HG02884 (cell line): ENCODE measurements around the gene CD59.

Source experiments
- ATAC-seq: cut with Tn5 transposase; IDR thresholded peaks from one replicate; pipeline ENCODE4 v1.9.1; 2021; ENCODE audit warnings: mild to moderate bottlenecking, moderate library complexity; ENCODE audit not compliant: unreplicated experiment

The CD59 gene, protein sequence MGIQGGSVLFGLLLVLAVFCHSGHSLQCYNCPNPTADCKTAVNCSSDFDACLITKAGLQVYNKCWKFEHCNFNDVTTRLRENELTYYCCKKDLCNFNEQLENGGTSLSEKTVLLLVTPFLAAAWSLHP

DNA sequence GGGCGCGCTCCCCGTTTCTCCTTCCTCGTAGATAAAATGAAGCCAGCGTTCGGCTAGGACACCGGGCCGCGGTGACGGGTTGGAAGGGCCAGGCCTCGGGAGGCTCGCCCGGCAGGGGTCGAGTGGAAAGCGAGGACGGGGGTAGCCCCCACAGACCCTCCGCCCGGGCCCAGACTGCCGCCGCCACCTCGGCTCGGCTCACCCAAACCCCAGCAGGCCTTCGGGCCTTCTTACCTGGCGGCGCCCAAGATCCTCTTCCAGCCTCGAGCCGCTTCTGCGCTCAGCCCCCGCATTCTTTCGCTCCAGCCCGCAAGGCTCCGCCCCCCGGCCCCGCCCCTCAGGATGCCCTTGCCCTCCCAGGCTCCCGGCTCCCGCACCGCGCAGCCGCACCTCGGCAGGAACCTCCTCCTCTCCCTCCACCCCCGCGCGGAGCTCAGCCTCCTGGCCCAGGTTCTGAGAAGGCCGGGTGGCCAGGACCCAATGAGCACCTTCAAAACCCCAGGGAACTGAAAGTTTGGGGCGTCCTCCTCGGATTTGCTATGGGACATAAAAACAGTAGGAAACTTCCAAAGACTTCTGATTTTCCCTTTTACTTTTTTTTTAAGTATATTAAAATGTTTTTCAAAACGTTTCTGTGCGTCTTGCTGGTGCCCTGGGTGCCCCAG, at the start of gene CD59:
Gene CD59, minus strand, starts transcription at position 276 of the 665 bp plus-strand sequence. CDS start 13,978 bp downstream, outside the sequence.
- ATAC-seq, result peak; percentile 46

DNA sequence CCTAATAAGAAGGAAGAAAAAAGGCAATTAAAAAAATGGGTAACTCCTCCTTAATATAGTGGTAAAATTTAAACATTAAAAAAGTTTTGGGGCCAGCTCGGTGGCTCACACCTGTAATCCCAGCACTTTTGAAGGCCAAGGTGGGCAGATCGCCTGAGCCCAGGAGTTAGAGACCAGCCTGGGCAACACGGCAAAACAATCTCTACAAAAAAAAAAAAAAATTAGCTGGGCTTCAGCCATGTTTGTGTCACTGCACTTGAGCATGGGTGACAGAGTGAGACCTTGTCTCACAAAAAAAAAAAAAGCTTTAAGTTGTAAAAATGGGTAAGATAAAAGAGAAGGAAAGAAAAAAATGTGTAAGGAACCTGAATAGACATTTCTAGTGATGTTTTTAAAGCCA, 49.4 kb upstream of the CD59 start:
- ATAC-seq, result no peak

DNA sequence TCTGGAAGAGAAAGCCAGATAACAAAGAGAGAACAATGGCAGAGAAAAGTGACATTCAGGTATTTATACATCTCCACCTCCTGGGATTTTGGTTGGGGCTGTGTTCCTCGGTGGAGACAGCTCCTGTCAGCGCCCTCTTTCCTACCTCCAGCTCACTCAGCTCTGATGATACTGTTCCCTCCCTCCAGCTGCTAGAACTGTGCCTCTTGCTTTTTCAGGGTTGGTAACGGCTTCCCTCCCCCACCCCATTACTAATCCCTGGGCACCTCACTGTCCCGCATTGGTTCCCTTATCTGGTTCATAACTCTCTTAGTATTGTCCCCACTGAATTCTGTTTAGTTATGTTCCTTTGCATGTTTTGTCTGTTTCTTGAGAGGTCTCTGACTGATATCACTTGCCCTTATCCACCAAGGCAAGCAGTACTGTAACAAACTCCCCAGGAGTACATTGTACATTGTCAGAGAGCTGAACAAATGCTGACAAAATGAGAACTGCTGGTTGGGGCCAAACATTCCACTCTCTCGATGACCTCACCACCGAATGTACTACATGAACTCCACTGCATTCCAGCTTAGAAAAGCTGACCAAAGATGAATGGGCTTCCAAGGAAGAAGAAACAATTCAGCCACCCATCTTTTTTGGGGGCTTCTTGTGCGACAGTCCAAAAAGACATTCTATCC, 43.8 kb upstream of the CD59 start:
- no peak for ATAC-seq

DNA sequence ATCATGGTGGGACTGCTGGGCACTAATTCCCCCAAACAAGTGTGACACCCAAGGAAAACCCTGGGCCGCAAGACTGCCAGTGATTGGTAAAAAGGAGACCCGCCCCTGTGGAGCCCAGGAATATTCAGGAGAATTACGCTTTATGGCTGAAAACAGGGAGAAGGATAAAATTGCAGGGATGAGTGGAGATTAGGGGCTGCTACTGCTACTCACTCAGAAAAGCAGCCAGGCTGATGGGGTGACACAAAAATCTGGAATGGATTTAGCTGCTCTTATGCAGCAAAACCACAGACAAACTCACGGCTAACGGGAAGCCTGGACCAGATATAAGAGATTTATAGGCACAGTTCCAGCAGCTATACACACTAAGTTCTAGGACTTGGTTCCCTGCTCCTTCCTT, 42.5 kb upstream of the CD59 start:
- ATAC-seq, result no peak

DNA sequence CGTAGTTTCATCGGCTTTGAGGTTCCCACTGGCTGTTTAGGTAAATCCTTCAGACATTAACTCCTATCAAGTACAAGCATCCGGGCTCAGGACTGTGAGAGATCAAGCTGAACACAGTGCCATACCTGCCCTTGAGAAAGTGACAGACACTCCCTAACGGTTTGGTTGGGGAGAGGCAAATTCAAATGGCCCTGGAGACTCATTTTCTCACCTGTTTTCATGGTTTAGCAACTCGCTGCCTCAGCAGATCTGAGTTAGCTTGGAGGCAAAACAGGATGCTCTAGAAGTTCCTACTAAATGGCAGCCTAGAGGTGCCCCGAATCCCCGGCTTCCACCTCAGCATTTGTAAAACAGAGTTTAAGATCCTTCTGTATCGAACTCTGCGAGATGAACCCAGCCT, 41.7 kb upstream of the CD59 start:
- no peak for ATAC-seq

DNA sequence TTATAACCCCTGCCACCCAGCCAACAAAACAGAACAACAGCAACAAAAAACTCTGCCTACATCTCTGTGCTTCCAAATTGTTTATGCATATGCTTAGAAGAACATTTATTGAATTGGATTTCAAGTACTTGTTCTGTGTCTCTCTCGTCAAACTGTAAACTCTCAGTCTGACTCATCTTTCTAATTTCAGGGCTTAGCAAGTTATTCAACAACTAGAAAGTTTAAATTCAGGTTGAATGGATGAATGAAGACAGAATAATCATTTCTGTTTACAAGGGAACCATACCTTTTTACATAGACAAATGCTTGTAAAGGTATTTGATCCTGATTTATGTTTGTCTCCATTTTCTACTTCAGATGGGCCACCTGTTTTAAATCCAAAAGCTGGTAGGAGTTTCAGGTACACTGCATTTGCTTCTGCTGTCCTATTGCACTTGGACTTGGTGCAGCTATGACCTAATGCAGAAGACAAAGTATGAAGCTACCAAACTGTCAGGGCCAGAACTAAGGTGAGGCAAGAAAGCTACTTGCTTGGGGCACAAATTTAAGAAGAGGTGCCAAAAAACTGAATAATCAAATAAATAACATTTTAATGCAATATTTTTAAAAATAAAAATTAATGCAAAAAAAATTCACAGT, 39.7 kb upstream of the CD59 start:
- no peak for ATAC-seq

DNA sequence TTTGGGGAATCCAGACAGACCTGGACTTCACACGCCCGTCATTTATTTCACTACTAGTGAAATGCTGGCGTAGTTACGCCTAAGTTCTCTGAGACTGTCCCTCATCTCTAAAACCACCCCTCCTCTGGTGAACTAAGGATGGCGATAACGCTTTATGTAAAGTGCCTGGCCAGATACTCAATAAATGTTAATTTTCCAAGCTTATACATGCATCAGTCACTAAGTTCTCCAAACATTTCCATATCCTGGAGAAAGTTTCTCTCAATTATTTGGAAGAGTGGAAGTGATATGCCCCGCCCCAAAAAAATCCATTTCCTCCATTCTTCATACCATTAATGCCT, 39.2 kb upstream of the CD59 start:
- no peak for ATAC-seq

DNA sequence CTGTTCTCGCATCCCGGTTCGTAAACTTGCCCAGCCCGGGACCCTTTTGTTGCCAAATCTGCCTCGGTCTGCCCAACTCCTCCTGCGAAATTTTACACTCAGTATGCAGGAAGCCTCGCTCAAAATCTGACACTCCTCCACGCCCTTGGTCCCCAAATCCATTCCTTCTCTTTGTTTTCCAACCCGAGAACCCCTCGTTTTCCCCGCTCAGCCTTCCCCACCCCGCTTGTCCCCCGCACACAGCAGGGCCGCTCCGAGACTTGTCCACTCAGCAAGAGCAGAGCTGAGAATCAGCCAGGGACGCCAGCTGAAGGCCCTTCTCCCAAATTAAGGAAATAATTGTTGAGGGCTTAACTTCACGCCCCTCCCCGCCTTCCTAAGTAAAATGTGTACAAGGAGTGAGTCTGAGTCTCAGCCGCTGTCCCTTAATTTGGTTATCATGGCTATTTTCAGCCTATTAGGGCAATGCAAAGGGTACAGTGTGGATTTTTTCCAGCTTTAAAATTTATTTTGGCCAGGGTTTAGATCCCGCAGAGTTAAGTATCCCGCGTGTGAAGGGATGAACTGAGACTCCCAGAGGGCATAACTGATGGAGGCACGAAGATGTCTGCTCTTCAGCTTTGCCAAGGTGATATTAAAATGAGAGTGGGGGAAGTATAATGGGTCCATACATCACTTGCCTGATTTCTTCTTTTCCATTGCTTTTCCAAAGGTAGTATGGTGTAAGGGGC, 38.7 kb upstream of the CD59 start:
- ATAC-seq, result no peak

DNA sequence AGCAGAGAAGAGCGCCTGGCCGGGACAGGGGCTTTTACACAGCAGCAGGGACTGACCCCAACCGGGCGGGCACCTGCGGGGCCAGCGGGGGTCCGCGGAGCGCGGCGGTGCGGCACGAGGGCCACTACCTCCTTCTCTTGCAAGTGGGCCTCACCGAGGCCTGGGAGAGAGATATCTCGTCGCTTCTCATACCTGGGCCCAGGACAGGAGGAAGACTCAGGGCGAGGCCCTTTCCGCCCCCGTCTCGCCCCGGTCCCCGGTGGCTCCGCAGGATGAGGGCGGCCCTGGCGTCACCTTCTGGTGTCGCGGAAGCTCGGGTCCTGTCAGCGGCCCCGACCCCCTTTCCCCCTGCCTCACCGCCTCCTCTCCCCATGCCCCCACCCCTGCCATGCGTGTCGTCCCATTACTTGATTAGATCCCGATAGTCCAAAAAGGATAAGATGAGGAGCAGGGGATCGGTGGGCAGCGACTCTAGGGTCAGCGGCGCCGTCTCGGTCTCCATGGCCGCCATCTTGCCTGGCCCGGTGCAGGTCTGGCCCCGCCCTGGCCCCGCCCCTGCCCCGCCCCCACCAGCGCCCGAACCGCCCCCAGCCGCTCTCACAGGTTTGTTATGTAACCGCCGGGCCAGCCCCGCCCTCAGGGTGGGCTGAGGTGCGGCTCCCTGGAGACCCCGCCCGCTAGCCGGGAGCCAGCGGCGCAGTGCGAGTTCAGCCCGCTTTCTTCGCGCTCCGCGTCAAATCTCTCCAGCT, 37.9 kb upstream of the CD59 start, which contains the start of gene FBXO3:
Gene FBXO3, minus strand, starts transcription at position 534 of the 749 bp plus-strand sequence. Its CDS starts 23 bp downstream, at position 511.
- ATAC-seq, result peak; percentile 66

DNA sequence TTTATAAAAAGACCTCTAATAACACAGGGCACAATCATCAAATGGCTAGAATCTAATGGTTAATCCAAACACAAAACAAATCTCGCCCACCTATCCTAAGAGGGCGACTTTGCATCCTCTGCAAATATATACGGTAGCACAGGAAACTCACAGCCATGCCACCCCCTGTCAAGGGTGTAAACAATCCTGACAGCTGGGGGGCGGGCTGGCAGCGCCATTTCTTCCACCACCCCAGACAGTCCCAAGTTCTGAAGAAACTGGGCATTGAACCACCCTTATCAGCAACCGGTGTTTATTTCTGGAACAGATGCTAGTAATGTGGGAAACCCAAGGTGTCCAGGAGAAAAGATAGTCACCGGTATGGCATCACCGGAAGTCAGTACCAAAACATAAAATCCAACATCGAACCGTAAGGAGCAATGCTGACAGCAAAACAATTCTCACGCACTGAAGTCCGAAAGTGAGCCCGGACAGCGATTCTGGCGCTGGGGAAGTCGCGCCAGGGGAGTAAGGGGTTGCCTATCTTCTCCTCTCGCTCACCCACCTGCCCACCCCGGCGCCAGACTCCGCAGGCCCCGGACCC, 37.3 kb upstream of the CD59 start:
- peak; percentile 5 for ATAC-seq

DNA sequence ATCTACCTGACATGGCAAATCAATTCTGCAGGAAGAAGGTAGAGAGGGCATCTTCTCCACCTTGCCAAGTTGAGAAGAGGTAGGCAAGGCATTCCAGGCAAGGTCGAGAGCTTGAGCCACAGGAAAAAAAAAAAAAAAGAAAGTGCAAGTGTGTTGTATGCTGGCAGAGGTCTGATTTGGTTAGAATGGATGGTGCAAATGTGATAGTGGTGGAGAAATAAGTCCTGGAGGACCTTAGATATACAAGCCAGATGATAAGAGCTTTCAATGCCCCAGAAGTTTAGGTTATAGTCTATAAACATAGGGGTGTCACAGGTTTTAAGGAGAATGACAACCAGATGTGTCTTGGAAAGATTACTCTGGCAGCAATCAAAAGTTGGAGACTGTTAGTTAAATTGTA, 36.6 kb upstream of the CD59 start:
- ATAC-seq, result no peak

DNA sequence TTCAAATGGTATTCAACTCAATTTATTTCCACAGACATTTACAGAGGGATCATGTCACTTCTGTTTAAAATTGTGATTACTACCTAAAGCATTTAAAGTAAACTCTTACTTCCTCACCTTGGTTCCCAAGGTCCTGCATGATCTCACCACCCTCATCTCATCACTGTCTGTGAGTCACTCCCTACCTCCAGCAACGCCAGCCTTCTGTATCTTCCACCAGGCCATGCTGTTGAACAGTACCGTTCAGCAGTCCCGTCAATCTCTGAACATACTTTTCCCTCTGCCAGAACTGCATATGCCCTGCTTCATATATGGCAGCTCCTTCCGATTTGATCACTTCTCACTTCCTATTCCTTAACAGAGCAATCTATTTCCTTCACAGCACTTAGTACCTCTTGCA, 36.1 kb upstream of the CD59 start:
- ATAC-seq, result no peak

DNA sequence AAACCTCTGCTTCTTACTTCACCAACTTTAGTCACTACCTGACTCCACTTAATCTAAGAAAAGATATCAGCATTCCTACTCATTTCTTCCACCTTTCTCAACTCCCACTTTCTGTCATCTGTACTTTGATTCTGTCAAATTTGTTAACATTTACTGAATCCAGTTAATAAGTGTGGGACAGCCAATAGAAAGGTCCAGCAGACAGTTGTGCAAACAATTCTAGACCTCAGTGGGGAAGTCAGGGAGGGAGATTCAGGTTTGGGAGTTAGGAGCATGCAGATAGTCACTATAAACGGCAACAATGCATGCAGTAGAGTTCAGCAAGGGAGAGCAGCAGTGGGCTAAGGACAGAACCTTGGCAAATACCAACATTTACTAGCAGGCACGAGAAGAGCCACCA, 34.0 kb upstream of the CD59 start:
- ATAC-seq, result no peak

DNA sequence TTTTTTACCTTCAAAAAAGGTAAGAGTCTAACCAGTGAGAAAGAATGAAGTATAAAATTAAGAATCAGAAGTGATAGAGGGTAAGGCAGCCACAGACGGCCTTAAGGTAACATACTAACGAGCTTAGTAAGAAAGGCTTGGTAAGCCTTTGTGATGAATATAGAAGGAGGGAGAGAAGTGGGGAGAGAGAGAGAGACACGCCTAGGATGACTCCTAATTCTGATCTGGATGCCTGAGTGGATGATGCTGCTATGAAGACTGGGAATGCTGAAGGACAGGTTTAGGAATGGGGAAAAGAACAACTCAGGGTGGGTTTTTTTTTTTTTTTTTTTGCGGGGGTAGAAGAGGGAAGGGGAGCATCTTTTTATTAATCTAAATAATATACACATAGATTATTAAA, 33.3 kb upstream of the CD59 start:
- ATAC-seq, result no peak

DNA sequence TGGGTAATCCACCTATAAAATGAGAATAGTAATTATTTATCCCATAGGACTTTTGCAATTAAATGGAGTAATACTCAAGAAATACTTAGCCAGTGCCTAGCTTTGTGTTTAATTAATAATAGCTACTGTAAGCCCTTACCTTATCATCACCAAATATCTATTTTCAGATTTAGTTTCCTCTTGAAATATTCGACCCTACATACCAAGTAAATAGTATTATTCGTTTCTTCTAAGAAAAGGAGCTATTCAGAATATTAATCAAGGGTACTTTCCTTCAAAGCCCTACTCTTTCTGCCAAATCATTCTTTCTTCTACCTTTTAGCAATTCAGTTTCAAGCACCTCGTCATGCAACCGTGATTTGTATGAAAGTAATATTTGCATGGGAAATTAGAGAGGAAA, 31.4 kb upstream of the CD59 start:
- ATAC-seq, result no peak

DNA sequence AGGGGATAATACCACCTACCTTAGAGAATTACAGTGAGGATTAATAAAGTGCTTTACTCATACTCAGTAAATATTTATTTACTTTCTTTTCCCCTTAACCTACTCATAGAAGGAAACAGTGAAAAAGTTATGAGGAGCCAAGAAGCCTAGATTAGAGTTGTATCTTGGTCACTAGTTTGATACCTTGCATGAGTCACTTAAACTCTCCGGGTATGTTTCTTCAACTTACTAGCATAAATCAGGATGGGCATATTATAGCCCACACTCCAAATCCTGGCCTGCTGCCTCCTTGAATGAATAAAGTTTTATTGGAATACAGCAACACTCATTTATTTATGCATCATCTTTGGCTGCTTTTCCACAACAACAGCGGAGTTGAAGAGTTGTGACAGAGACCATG, 29.9 kb upstream of the CD59 start:
- no peak for ATAC-seq

DNA sequence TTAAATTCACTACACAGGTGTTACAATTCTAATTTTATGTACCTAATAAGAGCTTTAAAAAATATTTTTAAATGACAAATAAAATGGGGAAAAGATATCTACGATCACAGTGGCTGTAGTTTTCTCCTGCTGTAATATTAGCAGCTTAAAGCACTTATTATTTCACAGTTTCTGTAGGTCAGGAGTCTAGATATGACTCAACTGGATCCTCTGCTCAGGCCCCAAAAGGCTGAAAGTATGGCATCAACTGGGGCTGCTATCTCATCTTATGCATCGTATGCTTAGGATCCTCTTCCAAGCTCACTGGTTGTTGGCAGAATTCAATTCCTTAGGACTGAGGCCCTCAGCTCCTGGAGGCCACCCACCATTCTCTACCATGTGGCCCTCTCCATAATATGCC, 25.2 kb upstream of the CD59 start:
- peak; percentile 96 for ATAC-seq

DNA sequence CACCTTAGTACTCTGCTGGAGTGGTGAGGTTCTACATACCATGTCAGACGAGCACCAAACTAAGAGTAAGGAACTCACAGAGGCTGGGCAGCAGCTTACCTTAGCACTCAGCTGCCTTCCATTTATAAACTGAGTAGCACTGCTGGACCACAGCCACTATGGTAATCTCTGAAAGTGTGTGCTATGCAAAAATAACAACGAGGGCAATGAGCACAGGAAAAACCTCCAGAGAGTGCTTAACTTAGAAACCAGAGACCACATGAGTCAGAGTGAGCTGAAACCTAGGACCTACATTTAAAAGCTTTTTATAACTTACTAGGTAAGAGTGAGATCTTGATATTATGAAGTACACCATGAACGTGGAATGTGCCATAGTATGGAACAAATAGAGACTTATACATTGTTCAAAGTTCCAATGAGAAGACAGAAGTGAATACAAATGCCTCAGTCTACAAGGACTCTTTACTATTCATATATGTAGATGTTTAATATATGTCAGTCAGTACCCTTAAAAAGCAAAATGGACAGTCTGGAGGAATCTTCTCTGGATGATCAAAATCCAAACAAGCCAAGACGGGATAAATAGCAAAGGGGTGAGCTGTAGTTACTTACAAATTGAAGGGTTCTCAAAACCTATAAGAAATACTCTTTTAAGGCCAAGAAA, 17.2 kb upstream of the CD59 start:
- ATAC-seq, result peak; percentile 99

DNA sequence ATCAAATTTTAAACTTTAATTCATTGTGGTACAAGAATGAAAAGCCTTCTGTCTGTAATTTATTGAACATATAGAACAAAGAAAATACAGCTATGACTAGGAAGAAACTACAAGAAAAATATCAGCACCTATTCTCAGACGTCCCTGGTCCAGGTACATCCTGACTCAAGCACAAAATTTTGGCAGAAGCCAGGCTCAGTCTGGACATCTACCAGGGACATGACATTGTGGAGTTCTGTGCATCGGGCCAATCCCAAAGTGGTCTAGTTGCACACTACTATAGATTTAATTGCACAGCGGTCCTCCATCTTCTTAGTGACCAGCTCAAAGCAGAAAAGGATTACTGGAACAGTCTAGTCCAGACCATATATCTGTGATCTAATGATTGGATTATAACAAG, 15.7 kb upstream of the CD59 start:
- ATAC-seq, result no peak

DNA sequence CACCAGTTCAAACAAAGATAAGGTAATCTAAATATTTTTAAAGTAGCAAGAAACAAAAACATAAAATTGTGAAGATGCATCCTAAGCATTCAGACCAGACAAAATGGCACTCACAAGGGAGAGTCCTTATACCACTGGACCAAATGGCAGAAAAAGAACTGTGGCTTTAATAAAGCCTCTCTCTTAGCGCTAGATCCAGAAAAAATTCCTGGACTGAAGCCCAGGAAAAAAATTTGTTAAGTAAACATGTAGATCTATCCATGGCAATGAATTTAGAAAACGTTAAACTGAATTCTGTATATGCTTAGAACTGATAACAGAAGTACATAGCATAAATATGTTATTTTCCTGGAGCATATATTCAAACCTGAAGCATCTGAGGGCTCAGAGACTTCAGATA, 11.8 kb upstream of the CD59 start:
- ATAC-seq, result no peak
